Mesendoderm (in vitro differentiated cells): ENCODE results near the gene ARID3A.

Source experiments
- DNase-seq: peaks from one replicate; pipeline ENCODE4 v3.0.0; 2013
- H2AK5ac ChIP-seq: 2 replicates; pipeline ENCODE4 v1.6.1; 2013; ENCODE audit warnings: low read length, inconsistent platforms
- H2BK120ac ChIP-seq: 2 replicates; pipeline ENCODE4 v1.6.1; 2013; ENCODE audit warnings: low read depth, mild to moderate bottlenecking, low read length, moderate library complexity, mixed read lengths
- H2BK15ac ChIP-seq: replicated peaks from 2 replicates; pipeline ENCODE4 v1.6.1; 2013; ENCODE audit warnings: low read depth, mild to moderate bottlenecking, moderate library complexity
- H2BK5ac ChIP-seq: 2 replicates; pipeline ENCODE4 v1.6.1; 2013; ENCODE audit warnings: low read length, inconsistent platforms
- H3K18ac ChIP-seq: 2 replicates; pipeline ENCODE4 v1.6.1; 2013; ENCODE audit warnings: mild to moderate bottlenecking, low read length, mixed read lengths
- H3K23ac ChIP-seq: one replicate; pipeline ENCODE4 v1.6.1; 2013; ENCODE audit warnings: low read length
- H3K27ac ChIP-seq: 2 replicates; pipeline ENCODE4 v1.5.1; 2013; ENCODE audit warnings: low read depth, mild to moderate bottlenecking, inconsistent platforms, low read length, moderate library complexity
- H3K27me3 ChIP-seq: 2 replicates; pipeline ENCODE4 v1.6.1; 2013; ENCODE audit warnings: low read length, control low read depth, mild to moderate bottlenecking, inconsistent platforms; ENCODE audit not compliant: insufficient read depth, poor library complexity
- H3K36me3 ChIP-seq: 2 replicates; pipeline ENCODE4 v1.6.1; 2013; ENCODE audit warnings: low read length, inconsistent platforms; ENCODE audit not compliant: control insufficient read depth, insufficient read depth
- H3K4ac ChIP-seq: one replicate; pipeline ENCODE4 v1.6.1; 2013; ENCODE audit warnings: low read depth, mild to moderate bottlenecking, low read length, moderate library complexity
- H3K4me1 ChIP-seq: 2 replicates; pipeline ENCODE4 v1.6.1; 2013; ENCODE audit warnings: low read depth, low read length, inconsistent platforms; ENCODE audit not compliant: control insufficient read depth
- H3K4me2 ChIP-seq: 2 replicates; pipeline ENCODE4 v1.6.1; 2013; ENCODE audit warnings: low read length
- H3K4me3 ChIP-seq: 2 replicates; pipeline ENCODE4 v1.5.1; 2013; ENCODE audit warnings: mild to moderate bottlenecking, low read length
- H3K56ac ChIP-seq: one replicate; pipeline ENCODE4 v1.6.1; 2013; ENCODE audit warnings: low read length
- H3K79me1 ChIP-seq: 2 replicates; pipeline ENCODE4 v1.6.1; 2013; ENCODE audit warnings: low read length, inconsistent platforms
- H3K79me2 ChIP-seq: 2 replicates; pipeline ENCODE4 v1.6.1; 2013; ENCODE audit warnings: mild to moderate bottlenecking, low read length; ENCODE audit not compliant: control insufficient read depth, insufficient read depth
- H3K9ac ChIP-seq: 2 replicates; pipeline ENCODE4 v1.6.1; 2013; ENCODE audit warnings: low read length, inconsistent platforms
- H4K5ac ChIP-seq: one replicate; pipeline ENCODE4 v1.6.1; 2013; ENCODE audit warnings: low read length
- H4K8ac ChIP-seq: one replicate; pipeline ENCODE4 v1.6.1; 2013; ENCODE audit warnings: low read depth, mild to moderate bottlenecking, control low read depth, low read length, moderate library complexity
- WGBS: extraction: QIAGEN DNeasy Blood & Tissue Kit; methylation state at CpG from one replicate; pipeline ENCODE4 v1.1.7; 2013; ENCODE audit warnings: low lambda C conversion rate, missing lambda C conversion rate; ENCODE audit not compliant: insufficient coverage; ENCODE audit errors: extremely low coverage; 5-methylcytosine and 5-hydroxymethylcytosine counted together

The ARID3A gene

DNA sequence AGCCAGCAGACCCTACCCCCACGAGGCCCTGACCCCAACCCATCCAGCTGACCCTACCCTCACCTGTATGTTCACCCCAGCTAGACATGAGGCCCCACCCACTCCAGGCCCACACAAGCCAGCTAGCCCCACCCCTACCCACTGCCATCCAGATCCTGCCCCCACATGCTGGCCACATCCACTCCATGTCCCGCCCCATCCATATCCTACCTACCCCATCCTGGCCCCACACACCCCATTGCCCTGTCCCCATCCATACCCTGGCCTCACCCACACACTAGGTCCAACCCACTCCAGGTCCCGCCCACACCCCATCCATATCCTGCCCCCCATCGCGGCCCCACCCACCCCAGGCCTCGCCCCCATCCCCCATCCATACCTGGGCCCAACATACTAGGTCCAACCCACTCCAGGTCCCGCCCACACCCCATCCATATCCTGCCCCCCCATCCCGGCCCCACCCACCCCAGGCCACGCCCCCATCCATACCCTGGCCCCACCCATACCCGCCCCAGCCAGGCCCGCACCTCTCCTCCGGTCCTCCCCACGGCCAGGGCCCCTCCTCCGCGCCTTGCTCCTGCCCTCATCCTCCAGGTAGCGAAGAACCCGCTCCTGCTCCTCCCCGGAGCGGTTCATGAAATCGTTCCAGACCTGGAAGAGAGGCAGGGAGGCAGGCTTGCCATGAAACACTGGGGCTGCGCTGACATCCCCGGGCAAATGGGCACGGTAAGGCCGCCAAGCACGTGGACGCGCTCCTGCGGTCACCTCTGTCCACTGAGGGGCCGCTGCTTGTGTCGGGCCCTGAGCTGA lies 25.3 kb upstream of the ARID3A start:
- no CpG with 5 or more reads among the region's 30 CpGs for WGBS
- no peak overlapping the region for H2BK120ac ChIP-seq
- H2AK5ac ChIP-seq: no peak overlapping the region
- no peak overlapping the region for H3K9ac ChIP-seq
- no peaks in the 10 kb centered on the region for H3K36me3 ChIP-seq
- peak; percentile 59 for DNase-seq
- H3K18ac ChIP-seq: no peak overlapping the region
- no peak overlapping the region for H3K4me2 ChIP-seq
- no peak overlapping the region for H3K4ac ChIP-seq
- H2BK15ac ChIP-seq: no peak overlapping the region
- H3K79me2 ChIP-seq: peaks cover 2% of the 10 kb centered on the region
- H3K23ac ChIP-seq: no peak overlapping the region
- H3K27ac ChIP-seq: no peak overlapping the region
- H3K27me3 ChIP-seq: no peaks in the 10 kb centered on the region
- no peaks in the 10 kb centered on the region for H3K4me1 ChIP-seq
- no peak overlapping the region for H3K56ac ChIP-seq
- H4K8ac ChIP-seq: no peak overlapping the region
- no peak overlapping the region for H4K5ac ChIP-seq
- peaks cover 2% of the 10 kb centered on the region for H3K79me1 ChIP-seq
- no peak overlapping the region for H2BK5ac ChIP-seq
- H3K4me3 ChIP-seq: no peak overlapping the region

DNA sequence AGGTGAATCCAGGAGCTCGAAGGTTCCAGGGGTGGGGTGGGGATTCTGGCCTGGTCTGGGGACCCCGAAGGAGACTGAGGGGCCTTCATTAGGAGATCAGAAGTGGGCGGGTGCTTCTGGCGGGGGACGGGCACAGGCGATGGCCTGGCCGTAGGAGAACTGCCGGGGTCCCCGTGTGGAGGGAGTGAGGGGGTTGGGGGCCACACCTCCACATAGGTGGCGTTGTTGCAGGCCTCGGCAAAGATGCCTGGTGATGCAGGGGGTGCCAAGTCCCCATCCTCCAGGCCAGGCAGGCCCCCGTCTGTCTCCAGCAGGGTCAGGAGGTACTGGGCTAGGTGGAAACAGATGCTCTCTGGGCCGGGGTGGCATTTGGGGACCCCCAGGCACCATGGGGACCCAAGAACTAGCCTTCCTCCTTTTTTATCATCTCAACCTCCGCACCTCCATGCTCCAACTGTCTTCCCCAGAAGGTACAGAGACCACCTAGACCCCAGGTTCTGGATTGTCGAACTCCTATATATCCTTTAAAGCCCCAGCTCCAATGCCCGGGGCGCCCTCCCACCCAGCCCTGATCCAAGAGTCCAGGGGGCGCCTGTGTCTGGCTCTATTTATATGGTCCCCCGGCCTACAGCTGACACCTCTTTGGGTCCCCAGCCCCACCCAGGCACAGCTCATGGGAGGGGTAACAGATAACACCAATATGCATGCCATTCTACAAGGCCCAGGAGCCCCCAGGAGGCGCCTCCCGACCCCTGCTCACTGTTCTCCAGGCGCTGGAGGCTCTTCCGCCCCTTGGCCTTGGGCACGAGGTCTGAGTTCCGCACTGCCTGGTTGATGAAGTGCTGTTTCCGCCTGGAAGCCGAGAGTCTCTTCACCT lies 24.4 kb upstream of the ARID3A start:
- no peak for DNase-seq
- H3K23ac ChIP-seq: no peak overlapping the region
- H3K36me3 ChIP-seq: no peaks in the 10 kb centered on the region
- H4K8ac ChIP-seq: no peak overlapping the region
- H3K9ac ChIP-seq: no peak overlapping the region
- H3K27ac ChIP-seq: no peak overlapping the region
- H3K4me3 ChIP-seq: no peak overlapping the region
- H3K79me2 ChIP-seq: peaks cover 2% of the 10 kb centered on the region
- no peaks in the 10 kb centered on the region for H3K4me1 ChIP-seq
- H2AK5ac ChIP-seq: no peak overlapping the region
- H3K4me2 ChIP-seq: no peak overlapping the region
- no peak overlapping the region for H3K56ac ChIP-seq
- H3K79me1 ChIP-seq: peaks cover 2% of the 10 kb centered on the region
- H2BK5ac ChIP-seq: no peak overlapping the region
- H3K18ac ChIP-seq: no peak overlapping the region
- no peak overlapping the region for H3K4ac ChIP-seq
- no peaks in the 10 kb centered on the region for H3K27me3 ChIP-seq
- no peak overlapping the region for H4K5ac ChIP-seq
- no peak overlapping the region for H2BK120ac ChIP-seq
- no peak overlapping the region for H2BK15ac ChIP-seq
- no CpG with 5 or more reads among the region's 27 CpGs for WGBS

DNA sequence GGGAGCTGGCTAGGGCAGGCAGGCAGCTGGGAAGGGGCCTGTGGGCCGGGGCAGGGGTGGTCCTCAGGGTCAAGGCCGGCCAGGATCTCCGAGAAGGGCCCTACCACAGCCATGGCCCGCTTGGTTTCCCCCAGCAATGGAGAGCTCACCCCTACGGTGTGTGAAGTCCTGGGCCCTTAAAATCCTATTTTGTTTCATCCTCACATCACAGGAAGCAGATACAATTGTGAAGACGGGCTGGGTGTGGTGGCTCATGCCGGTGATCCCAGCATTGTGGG lies 23.8 kb upstream of the ARID3A start:
- H2BK120ac ChIP-seq: no peak overlapping the region
- H3K18ac ChIP-seq: no peak overlapping the region
- H2BK15ac ChIP-seq: no peak overlapping the region
- no peak overlapping the region for H3K4me3 ChIP-seq
- no CpG with 5 or more reads among the region's 7 CpGs for WGBS
- H3K4ac ChIP-seq: no peak overlapping the region
- H4K8ac ChIP-seq: no peak overlapping the region
- H3K4me1 ChIP-seq: no peaks in the 10 kb centered on the region
- H4K5ac ChIP-seq: no peak overlapping the region
- no peak overlapping the region for H3K9ac ChIP-seq
- H3K27ac ChIP-seq: no peak overlapping the region
- H2BK5ac ChIP-seq: no peak overlapping the region
- H2AK5ac ChIP-seq: no peak overlapping the region
- no peak overlapping the region for H3K4me2 ChIP-seq
- no peak for DNase-seq
- no peak overlapping the region for H3K23ac ChIP-seq
- H3K79me1 ChIP-seq: peaks cover 2% of the 10 kb centered on the region
- H3K36me3 ChIP-seq: no peaks in the 10 kb centered on the region
- H3K27me3 ChIP-seq: no peaks in the 10 kb centered on the region
- H3K56ac ChIP-seq: no peak overlapping the region
- H3K79me2 ChIP-seq: peaks cover 2% of the 10 kb centered on the region

DNA sequence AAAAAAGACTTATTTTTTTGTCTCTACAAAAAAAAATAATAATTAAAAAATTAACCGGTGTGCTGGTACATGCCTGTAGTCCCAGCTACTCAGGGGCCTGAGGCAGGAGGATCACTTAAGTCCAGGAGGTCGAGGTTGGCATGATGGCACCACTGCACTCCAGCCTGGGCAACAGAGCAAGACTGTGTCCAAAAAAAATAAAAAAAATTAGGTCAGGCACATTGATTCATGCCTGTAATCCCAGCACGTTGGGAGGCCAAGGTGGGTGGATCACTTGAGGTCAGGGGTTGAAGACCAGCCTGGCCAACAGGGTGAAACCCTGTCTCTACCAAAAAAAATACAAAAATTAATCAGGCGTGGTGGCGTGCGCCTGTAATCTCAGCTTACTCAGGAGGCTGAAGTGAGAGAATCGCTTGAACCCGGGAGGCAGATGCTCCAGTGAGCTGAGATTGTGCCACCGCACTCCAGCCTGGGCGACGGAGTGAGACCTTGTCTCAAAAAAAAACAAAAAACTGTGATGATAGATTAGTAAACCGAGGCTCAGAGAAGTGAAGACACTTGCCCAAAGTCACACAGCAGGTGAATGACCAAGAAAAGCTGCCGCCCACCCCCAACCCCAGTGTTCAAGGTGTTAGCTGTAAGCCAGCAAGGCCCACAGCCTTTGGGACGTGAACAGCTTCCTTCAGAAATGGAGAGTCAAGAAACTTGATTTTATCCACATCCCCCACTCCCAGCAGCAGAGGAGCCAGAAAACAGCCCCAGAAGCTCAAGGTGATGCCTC lies 23.2 kb upstream of the ARID3A start:
- peaks cover 4% of the 10 kb centered on the region for H3K79me1 ChIP-seq
- no peak overlapping the region for H2BK15ac ChIP-seq
- no peak overlapping the region for H3K4me3 ChIP-seq
- no peak overlapping the region for H3K23ac ChIP-seq
- H3K27ac ChIP-seq: no peak overlapping the region
- no peaks in the 10 kb centered on the region for H3K36me3 ChIP-seq
- no CpG with 5 or more reads among the region's 14 CpGs for WGBS
- no peak overlapping the region for H3K4me2 ChIP-seq
- no peak for DNase-seq
- H2BK5ac ChIP-seq: no peak overlapping the region
- no peak overlapping the region for H3K4ac ChIP-seq
- no peak overlapping the region for H3K9ac ChIP-seq
- no peaks in the 10 kb centered on the region for H3K27me3 ChIP-seq
- no peak overlapping the region for H4K8ac ChIP-seq
- no peak overlapping the region for H2AK5ac ChIP-seq
- H3K79me2 ChIP-seq: peaks cover 4% of the 10 kb centered on the region
- H4K5ac ChIP-seq: no peak overlapping the region
- H3K18ac ChIP-seq: no peak overlapping the region
- H3K56ac ChIP-seq: no peak overlapping the region
- H3K4me1 ChIP-seq: no peaks in the 10 kb centered on the region
- H2BK120ac ChIP-seq: no peak overlapping the region

DNA sequence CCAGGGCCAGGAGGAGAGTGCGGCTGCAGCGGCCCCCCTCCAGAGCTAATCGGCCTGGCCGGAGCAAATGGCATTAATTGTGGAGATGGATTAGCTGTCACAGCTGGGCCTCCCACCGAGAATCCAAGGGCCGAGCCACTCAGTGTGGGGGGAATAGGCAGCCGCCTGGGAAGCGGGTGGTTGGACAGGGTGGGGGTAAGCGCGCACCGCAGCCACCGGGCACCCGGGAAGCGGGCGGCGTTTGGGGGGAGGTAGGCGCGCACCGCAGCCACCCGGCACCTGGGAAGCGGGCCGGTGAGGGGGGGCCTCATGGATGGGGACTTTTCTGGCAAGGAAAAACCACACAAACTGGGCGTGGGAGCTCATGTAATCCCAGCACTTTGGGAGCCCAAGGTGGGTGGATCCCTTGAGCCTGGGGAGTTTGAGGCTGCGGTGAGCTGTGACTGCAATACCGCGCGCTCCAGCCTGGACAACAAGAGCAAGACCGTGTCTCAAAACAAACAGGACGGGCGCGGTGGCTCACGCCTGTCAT lies 22.5 kb upstream of the ARID3A start:
- no peaks in the 10 kb centered on the region for H3K4me1 ChIP-seq
- DNase-seq: no peak
- no peak overlapping the region for H4K8ac ChIP-seq
- no peak overlapping the region for H3K9ac ChIP-seq
- no peak overlapping the region for H3K27ac ChIP-seq
- no peak overlapping the region for H3K56ac ChIP-seq
- no peak overlapping the region for H3K4ac ChIP-seq
- H2BK120ac ChIP-seq: no peak overlapping the region
- H3K79me1 ChIP-seq: peaks cover 4% of the 10 kb centered on the region
- H3K36me3 ChIP-seq: no peaks in the 10 kb centered on the region
- no peak overlapping the region for H3K4me2 ChIP-seq
- WGBS: no CpG with 5 or more reads among the region's 32 CpGs
- H3K79me2 ChIP-seq: peaks cover 4% of the 10 kb centered on the region
- no peak overlapping the region for H2AK5ac ChIP-seq
- no peak overlapping the region for H2BK15ac ChIP-seq
- no peaks in the 10 kb centered on the region for H3K27me3 ChIP-seq
- H4K5ac ChIP-seq: no peak overlapping the region
- H3K4me3 ChIP-seq: no peak overlapping the region
- no peak overlapping the region for H3K18ac ChIP-seq
- no peak overlapping the region for H2BK5ac ChIP-seq
- no peak overlapping the region for H3K23ac ChIP-seq
